Thymus (tissue), 11 donors: Measurements from ENCODE around the gene WDR41. TPM values are rescaled to one million over a fixed set of nuclear protein-coding genes. Genes with fewer than 3 reads are reported as not detected.
"Not testable (repeated sequence)": the region's sequence is repeated elsewhere in the genome, so short reads cannot be mapped to it uniquely, and the experiment has no call there.

Experiments
- DNase-seq, 9 donors: peaks; one replicate each; pipeline ENCODE4 v3.0.0-alpha.2; 2013; ENCODE audit warnings: low spot score in 9 of 9, low read depth in 6 of 9, missing footprints in 1 of 9
- H3K27ac ChIP-seq, 2 donors: one replicate each; pipeline ENCODE4 v1.5.1; 2013; ENCODE audit warnings: control low read depth in 1 of 2, low read depth in 1 of 2, low read length in 1 of 2, mild to moderate bottlenecking in 1 of 2, moderate library complexity in 1 of 2
- H3K27me3 ChIP-seq, 2 donors: one replicate each; pipeline ENCODE4 v1.5.1; 2013; ENCODE audit warnings: low read length in 1 of 2; ENCODE audit not compliant: control insufficient read depth in 2 of 2, insufficient read depth in 1 of 2
- H3K36me3 ChIP-seq, 2 donors: one replicate each; pipeline ENCODE4 v1.5.1; 2013; ENCODE audit warnings: low read length in 1 of 2, mild to moderate bottlenecking in 1 of 2, moderate library complexity in 1 of 2; ENCODE audit not compliant: control insufficient read depth in 2 of 2, insufficient read depth in 2 of 2
- H3K4me1 ChIP-seq, 2 donors: one replicate each; pipeline ENCODE4 v1.5.1; 2013; ENCODE audit warnings: low read length in 2 of 2; ENCODE audit not compliant: control insufficient read depth in 2 of 2, insufficient read depth in 2 of 2
- H3K4me3 ChIP-seq, 2 donors: one replicate each; pipeline ENCODE4 v1.5.1; 2013; ENCODE audit warnings: low read length in 2 of 2, control low read depth in 1 of 2, mild to moderate bottlenecking in 1 of 2
- H3K9me3 ChIP-seq, 2 donors: one replicate each; pipeline ENCODE4 v1.5.1; 2013; ENCODE audit warnings: low read length in 1 of 2, mild to moderate bottlenecking in 1 of 2; ENCODE audit not compliant: control insufficient read depth in 2 of 2, insufficient read depth in 1 of 2
- WGBS: extraction: QIAGEN DNeasy Blood & Tissue Kit; methylation state at CpG from one replicate; pipeline ENCODE4 v1.1.7; 2013; 5-methylcytosine and 5-hydroxymethylcytosine counted together
- polyA plus RNA-seq: library from polyadenylated mRNA; stranded (reverse); fragments of 200-250 nt; gene quantifications from one replicate; pipeline ENCODE4 v1.2.3, GENCODE V29; 2013
- total RNA-seq: library from RNA; stranded (reverse); fragments of 120-200 nt; gene quantifications from one replicate; pipeline ENCODE4 v1.2.4, GENCODE V29; 2013
- donor health status: healthy.

WDR41 gene
- total and polyA plus RNA-seq, 2 donors: 19.6 to 33.5 TPM

- DNase-seq: no peak
- Histone ChIP-seq H3K27ac (no peak overlapping the region), H3K27me3 (no peaks in the 10 kb centered on the region), H3K4me1 (no peaks in the 10 kb centered on the region), H3K4me3 (no peak overlapping the region), H3K36me3 (no peaks in the 10 kb centered on the region), H3K9me3 (no peaks in the 10 kb centered on the region)
- 96% methylated on average over 3 of the region's 3 CpGs for WGBS
Observed at GRCh38 chr5:77390221-77390620, 101.9 kb downstream of the WDR41 start.

- 99% methylated on average over 2 of the region's 2 CpGs for WGBS
- no peak for DNase-seq
- Histone ChIP-seq H3K27ac (no peak overlapping the region), H3K4me3 (no peak overlapping the region), H3K36me3 (no peaks in the 10 kb centered on the region), H3K4me1 (no peaks in the 10 kb centered on the region), H3K9me3 (no peaks in the 10 kb centered on the region), H3K27me3 (no peaks in the 10 kb centered on the region)
Observed at GRCh38 chr5:77389746-77390145, 102.4 kb downstream of the WDR41 start.

GRCh38 chr5:77386340-77386739, 105.8 kb downstream of the WDR41 start:
- H3K27me3 ChIP-seq, H3K36me3 ChIP-seq, DNase-seq, H3K27ac ChIP-seq, H3K4me3 ChIP-seq, H3K9me3 ChIP-seq, H3K4me1 ChIP-seq: not testable (repeated sequence)
- 100% methylated on average over 1 of the region's 1 CpG for WGBS

GRCh38 chr5:77383336-77383735, 108.8 kb downstream of the WDR41 start:
- 94% methylated on average over 2 of the region's 2 CpGs for WGBS
- H3K4me3 ChIP-seq, H3K27me3 ChIP-seq, H3K4me1 ChIP-seq, H3K9me3 ChIP-seq, H3K36me3 ChIP-seq, DNase-seq, H3K27ac ChIP-seq: not testable (repeated sequence)

Other genes with a start within 250 kb of the WDR41 start
- 0.05 TPM for gene OTP, start 146.4 kb upstream of the WDR41 start, total RNA-seq
- 0.18 TPM for gene OTP, start 146.4 kb upstream of the WDR41 start, polyA plus RNA-seq